HL-60 (cell line): ENCODE results near the gene GFAP.

Experiments used
- DNase-seq, 2 experiments: peaks; one replicate each; pipeline ENCODE4 v3.0.0-alpha.2; 2010 to 2020; ENCODE audit warnings: low read depth in 1 of 2, low spot score in 1 of 2
- H3K27ac ChIP-seq: fragments of 250-450 bp; sonication (Bioruptor Pico); replicated peaks from 2 replicates; pipeline ENCODE4 v1.5.1; 2020; ENCODE audit warnings: mild to moderate bottlenecking, moderate library complexity
- H3K27me3 ChIP-seq: fragments of 250-450 bp; sonication (Bioruptor Pico); 2 replicates; pipeline ENCODE4 v1.5.1; 2021; ENCODE audit warnings: mild to moderate bottlenecking, moderate library complexity; ENCODE audit not compliant: insufficient read depth, poor library complexity, severe bottlenecking
- H3K4me3 ChIP-seq: replicated peaks from 2 replicates; pipeline ENCODE4 v1.5.1; 2011; ENCODE audit warnings: mild to moderate bottlenecking, control low read depth, low read length; ENCODE audit not compliant: insufficient read depth
- GABPA ChIP-seq: IDR thresholded peaks from 2 replicates; pipeline ENCODE4 v1.6.1; 2012; ENCODE audit warnings: low read depth
- POLR2AphosphoS5 ChIP-seq: IDR thresholded peaks from 2 replicates; pipeline ENCODE4 v1.6.1; 2012; ENCODE audit warnings: low read depth
- SPI1 ChIP-seq: IDR thresholded peaks from 2 replicates; pipeline ENCODE4 v1.6.1; 2012; ENCODE audit warnings: low read depth, mild to moderate bottlenecking, borderline replicate concordance
- TF ChIP-seq, protein P1 (sequence below): IDR thresholded peaks from one replicate; pipeline ENCODE4 v1.5.1; 2011; ENCODE audit warnings: low read length, control low read depth, inconsistent platforms; ENCODE audit not compliant: insufficient read depth
- TF ChIP-seq, protein P2 (sequence below): IDR thresholded peaks from 2 replicates; pipeline ENCODE4 v1.6.1; 2012; ENCODE audit warnings: low read depth; ENCODE audit not compliant: insufficient replicate concordance

Gene GFAP

GRCh38 chr17:44904001-44904984 is 11.0 kb downstream of the GFAP start:
- TF ChIP-seq, protein P1, sequence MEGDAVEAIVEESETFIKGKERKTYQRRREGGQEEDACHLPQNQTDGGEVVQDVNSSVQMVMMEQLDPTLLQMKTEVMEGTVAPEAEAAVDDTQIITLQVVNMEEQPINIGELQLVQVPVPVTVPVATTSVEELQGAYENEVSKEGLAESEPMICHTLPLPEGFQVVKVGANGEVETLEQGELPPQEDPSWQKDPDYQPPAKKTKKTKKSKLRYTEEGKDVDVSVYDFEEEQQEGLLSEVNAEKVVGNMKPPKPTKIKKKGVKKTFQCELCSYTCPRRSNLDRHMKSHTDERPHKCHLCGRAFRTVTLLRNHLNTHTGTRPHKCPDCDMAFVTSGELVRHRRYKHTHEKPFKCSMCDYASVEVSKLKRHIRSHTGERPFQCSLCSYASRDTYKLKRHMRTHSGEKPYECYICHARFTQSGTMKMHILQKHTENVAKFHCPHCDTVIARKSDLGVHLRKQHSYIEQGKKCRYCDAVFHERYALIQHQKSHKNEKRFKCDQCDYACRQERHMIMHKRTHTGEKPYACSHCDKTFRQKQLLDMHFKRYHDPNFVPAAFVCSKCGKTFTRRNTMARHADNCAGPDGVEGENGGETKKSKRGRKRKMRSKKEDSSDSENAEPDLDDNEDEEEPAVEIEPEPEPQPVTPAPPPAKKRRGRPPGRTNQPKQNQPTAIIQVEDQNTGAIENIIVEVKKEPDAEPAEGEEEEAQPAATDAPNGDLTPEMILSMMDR = no peak
- TF ChIP-seq, protein P2, sequence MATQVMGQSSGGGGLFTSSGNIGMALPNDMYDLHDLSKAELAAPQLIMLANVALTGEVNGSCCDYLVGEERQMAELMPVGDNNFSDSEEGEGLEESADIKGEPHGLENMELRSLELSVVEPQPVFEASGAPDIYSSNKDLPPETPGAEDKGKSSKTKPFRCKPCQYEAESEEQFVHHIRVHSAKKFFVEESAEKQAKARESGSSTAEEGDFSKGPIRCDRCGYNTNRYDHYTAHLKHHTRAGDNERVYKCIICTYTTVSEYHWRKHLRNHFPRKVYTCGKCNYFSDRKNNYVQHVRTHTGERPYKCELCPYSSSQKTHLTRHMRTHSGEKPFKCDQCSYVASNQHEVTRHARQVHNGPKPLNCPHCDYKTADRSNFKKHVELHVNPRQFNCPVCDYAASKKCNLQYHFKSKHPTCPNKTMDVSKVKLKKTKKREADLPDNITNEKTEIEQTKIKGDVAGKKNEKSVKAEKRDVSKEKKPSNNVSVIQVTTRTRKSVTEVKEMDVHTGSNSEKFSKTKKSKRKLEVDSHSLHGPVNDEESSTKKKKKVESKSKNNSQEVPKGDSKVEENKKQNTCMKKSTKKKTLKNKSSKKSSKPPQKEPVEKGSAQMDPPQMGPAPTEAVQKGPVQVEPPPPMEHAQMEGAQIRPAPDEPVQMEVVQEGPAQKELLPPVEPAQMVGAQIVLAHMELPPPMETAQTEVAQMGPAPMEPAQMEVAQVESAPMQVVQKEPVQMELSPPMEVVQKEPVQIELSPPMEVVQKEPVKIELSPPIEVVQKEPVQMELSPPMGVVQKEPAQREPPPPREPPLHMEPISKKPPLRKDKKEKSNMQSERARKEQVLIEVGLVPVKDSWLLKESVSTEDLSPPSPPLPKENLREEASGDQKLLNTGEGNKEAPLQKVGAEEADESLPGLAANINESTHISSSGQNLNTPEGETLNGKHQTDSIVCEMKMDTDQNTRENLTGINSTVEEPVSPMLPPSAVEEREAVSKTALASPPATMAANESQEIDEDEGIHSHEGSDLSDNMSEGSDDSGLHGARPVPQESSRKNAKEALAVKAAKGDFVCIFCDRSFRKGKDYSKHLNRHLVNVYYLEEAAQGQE = no peak
- TF ChIP-seq SPI1 = no peak
- Histone ChIP-seq H3K27me3 (no peaks in the 10 kb centered on the region), H3K27ac (no peak overlapping the region), H3K4me3 (no peak overlapping the region)
- no peak for DNase-seq

- Histone ChIP-seq H3K27ac (no peak overlapping the region), H3K4me3 (no peak overlapping the region), H3K27me3 (no peaks in the 10 kb centered on the region)
- no peak for DNase-seq
- TF ChIP-seq POLR2AphosphoS5 (no peak), GABPA (no peak), SPI1 (no peak)
- TF ChIP-seq, protein P2 = no peak
- TF ChIP-seq, protein P1 = no peak
These were observed 12.2 kb downstream of the GFAP start for GRCh38 chr17:44903012-44903685.

GRCh38 chr17:44902135-44902760 is 13.1 kb downstream of the GFAP start:
- no peaks in the 10 kb centered on the region for H3K27me3 ChIP-seq
- no peak overlapping the region for H3K27ac ChIP-seq
- no peak for DNase-seq
- H3K4me3 ChIP-seq = no peak overlapping the region
- TF ChIP-seq POLR2AphosphoS5 = no peak

- TF ChIP-seq POLR2AphosphoS5 (no peak), SPI1 (no peak), GABPA (no peak)
- TF ChIP-seq, protein P2 = no peak
- TF ChIP-seq, protein P1 = no peak
- Histone ChIP-seq H3K27ac (no peak overlapping the region; the same call in 1 of the 2 replicates), H3K27me3 (no peaks in the 10 kb centered on the region), H3K4me3 (no peak overlapping the region)
- peak; percentile 34 to 91 for DNase-seq
These were observed 13.8 kb downstream of the GFAP start for GRCh38 chr17:44901411-44901921.
